GM12878 (cell line): ENCODE measurements around the gene COX15. TPM values are rescaled to one million over a fixed set of nuclear protein-coding genes. Genes with fewer than 3 reads are reported as not detected.
"Not testable (repeated sequence)": the region's sequence is repeated elsewhere in the genome, so short reads cannot be mapped to it uniquely, and the experiment has no call there.

Experiments
- ATAC-seq: fragments of 200-7000 bp; cut with Tn5 transposase; 3 replicates; pipeline ENCODE4 v1.9.1; 2020; ENCODE audit warnings: mild to moderate bottlenecking, moderate library complexity
- BruUV-seq: library from RNA; stranded (reverse); fragments of 400-500 nt; replicated peaks from 2 replicates; lab custom pipeline; 2021; lab: Mats Ljungman, UMichigan
- CTCF ChIA-PET: fragments of 300-600 bp; sonication (Branson Sonifier 250); formaldehyde crosslinking; extraction: SDS; loops from one replicate; lab custom pipeline; 2021; ENCODE audit warnings: inconsistent platforms; lab: Yijun Ruan, JAX
- POLR2A ChIA-PET: fragments of 350-600 bp; formaldehyde crosslinking; extraction: SDS; loops from one replicate; lab custom pipeline; 2021; ENCODE audit warnings: inconsistent platforms; lab: Charles Lee
- RAD21 ChIA-PET: fragments of 300-600 bp; sonication (Branson Sonifier 250); formaldehyde crosslinking; loops from one replicate; lab custom pipeline; 2023; ENCODE audit warnings: antibody characterized with exemption; ENCODE audit not compliant: unreplicated experiment; lab: Charles Lee
- SMC1A ChIA-PET: fragments of 300-600 bp; sonication (Branson Sonifier 250); formaldehyde crosslinking; loops from one replicate; lab custom pipeline; 2023; ENCODE audit not compliant: unreplicated experiment, uncharacterized antibody; lab: Charles Lee
- DNase-seq: peaks from one replicate; pipeline ENCODE4 v3.0.0-alpha.2; 2011; ENCODE audit warnings: low read depth, low spot score
- FAIRE-seq: peaks from 3 replicates; lab custom pipeline; 2011; peaks lifted over from hg19 to GRCh38; lab: Jason Lieb, UNC
- H2AFZ ChIP-seq: 2 replicates; pipeline ENCODE4 v1.6.0; 2011; ENCODE audit warnings: low read depth, low read length, control low read depth; ENCODE audit not compliant: control insufficient read depth
- H3K27ac ChIP-seq: 2 replicates; pipeline ENCODE4 v1.5.1; 2011; ENCODE audit warnings: control low read depth; ENCODE audit not compliant: control insufficient read depth, insufficient read depth
- H3K27me3 ChIP-seq, 2 experiments: replicated peaks in 1 of 2; 2 replicates each; pipeline versions ENCODE4 v1.6.0 to v1.6.1; 2011; ENCODE audit warnings: low read length in 1 of 2; ENCODE audit not compliant: control insufficient read depth in 2 of 2, insufficient read depth in 2 of 2
- H3K36me3 ChIP-seq, 2 experiments: 2 replicates each; pipeline ENCODE4 v1.5.1; 2011; ENCODE audit warnings: low read length in 1 of 2; ENCODE audit not compliant: control insufficient read depth in 2 of 2, insufficient read depth in 2 of 2
- H3K4me1 ChIP-seq: 2 replicates; pipeline ENCODE4 v1.6.1; 2011; ENCODE audit warnings: mild to moderate bottlenecking, low read length, moderate library complexity, mixed read lengths; ENCODE audit not compliant: control insufficient read depth, insufficient read depth
- H3K4me2 ChIP-seq: 2 replicates; pipeline ENCODE4 v1.6.0; 2011; ENCODE audit warnings: control low read depth; ENCODE audit not compliant: control insufficient read depth, insufficient read depth
- H3K4me3 ChIP-seq: fragments of 200-600 bp; sonication (generic); 2 replicates; pipeline ENCODE4 v1.5.1; 2016
- H3K79me2 ChIP-seq: 2 replicates; pipeline ENCODE4 v1.6.0; 2011; ENCODE audit warnings: low read length; ENCODE audit not compliant: control insufficient read depth, insufficient read depth
- H3K9ac ChIP-seq: 2 replicates; pipeline ENCODE4 v1.8.0; 2011; ENCODE audit warnings: low read length, control low read depth, mixed read lengths; ENCODE audit not compliant: control insufficient read depth, insufficient read depth
- H3K9me3 ChIP-seq: replicated peaks from 3 replicates; pipeline ENCODE4 v1.5.1; 2011; ENCODE audit warnings: mild to moderate bottlenecking, low read length; ENCODE audit not compliant: control insufficient read depth, insufficient read depth
- H4K20me1 ChIP-seq: 2 replicates; pipeline ENCODE4 v1.6.0; 2011; ENCODE audit not compliant: control insufficient read depth, insufficient read depth
- CHD2 ChIP-seq: IDR thresholded peaks from 2 replicates; pipeline ENCODE4 v1.6.1; 2011; ENCODE audit warnings: low read depth, low read length, improper control_type of control experiment, borderline replicate concordance
- TBL1XR1 ChIP-seq: IDR thresholded peaks from 2 replicates; pipeline ENCODE4 v1.6.1; 2012; ENCODE audit warnings: low read depth, low read length, improper control_type of control experiment
- WGBS: methylation state at CpG from one replicate; pipeline ENCODE4 v1.1.6; 2016; ENCODE audit warnings: low lambda C conversion rate; ENCODE audit not compliant: insufficient replicate concordance, insufficient coverage; ENCODE audit errors: missing lambda C conversion rate; 5-methylcytosine and 5-hydroxymethylcytosine counted together
- in situ Hi-C: fragments of 300-500 bp; cut with MboI; formaldehyde crosslinking; loops from 9 replicates; pipeline ENCODE4 v1.14.3; 2018; ENCODE audit warnings: mixed read lengths
- intact Hi-C: fragments of 100-400 bp; cut with micrococcal nuclease; formaldehyde crosslinking; loops from one replicate; pipeline ENCODE4 v1.14.2; 2022; ENCODE audit not compliant: unreplicated experiment
- polyA plus RNA-seq, 11 experiments: library from polyadenylated mRNA; depleted of rRNA in 4 of 11; unstranded in 6 of 11; stranded (reverse) in 5 of 11; fragments of >200 nt; fragmentation: Nextera tagmentation in 4 of 11; fragmentation: Illumina TruSeq in 1 of 11; extraction: Ambion mirVana in 4 of 11; extraction: Trizol in 1 of 11; gene quantifications; 1 replicate in 1 of 11; 2 replicates in 10 of 11; pipeline versions ENCODE4 v1.2.1 to v1.2.3, GENCODE V29; 2011 to 2016; ENCODE audit warnings: inconsistent platforms in 2 of 11, missing spikeins in 2 of 11, low read depth in 1 of 11
- total RNA-seq, 4 experiments: library from RNA; depleted of rRNA in 3 of 4; stranded (reverse); fragments of >200 nt in 3 of 4; fragmentation: Illumina TruSeq in 1 of 4; extraction: Trizol in 1 of 4; gene quantifications; 2 replicates each; pipeline versions ENCODE4 v1.2.1 to v1.2.3, GENCODE V29; 2013 to 2021
- TF ChIP-seq, protein P1 (sequence below): IDR thresholded peaks from 2 replicates; pipeline ENCODE4 v1.6.1; 2012; ENCODE audit warnings: improper control_type of control experiment, low read depth, low read length; ENCODE audit not compliant: insufficient replicate concordance
- TF ChIP-seq, protein P2 (sequence below): fragments of 450-650 bp; formaldehyde crosslinking; IDR thresholded peaks from 2 replicates; pipeline ENCODE4 v1.4.0; 2020; ENCODE audit warnings: mild to moderate bottlenecking, moderate library complexity

The COX15 gene
- total and polyA plus RNA-seq, 10 of the 15 experiments (the other 5 are each of a cell fraction or from before 2014, with no cell fraction given), result 30.2 to 50.7 (median 38.3) TPM

DNA sequence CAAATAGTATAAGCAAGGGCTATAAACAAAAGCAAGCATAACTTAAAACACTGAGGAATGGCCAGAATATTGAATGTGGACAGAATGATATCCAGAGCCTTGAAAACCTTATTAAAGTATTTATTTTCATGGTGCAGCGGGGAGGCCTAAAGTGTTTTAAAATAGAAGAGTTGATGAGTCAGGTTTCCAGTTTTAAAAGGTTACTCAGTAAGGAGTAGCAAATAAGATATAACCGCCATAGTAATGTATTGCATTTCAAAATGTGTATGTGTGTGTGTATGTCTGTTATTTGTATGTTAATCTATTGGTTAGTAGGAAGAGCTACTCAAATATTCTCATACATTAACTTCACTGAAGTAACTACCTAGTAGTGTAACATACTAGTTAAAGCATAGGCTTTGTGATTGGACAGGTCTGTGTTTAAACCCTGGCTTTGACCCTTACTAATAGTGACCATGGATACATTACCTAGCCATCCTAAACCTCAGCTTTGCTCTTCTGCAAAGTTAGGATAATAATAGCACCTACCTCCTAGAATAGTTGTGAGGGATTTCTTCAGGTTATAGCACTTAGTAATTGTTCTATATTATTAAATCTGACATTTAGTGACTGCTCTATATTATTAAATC is 17.0 kb upstream of the COX15 start (continued):
- TF ChIP-seq, protein P1, sequence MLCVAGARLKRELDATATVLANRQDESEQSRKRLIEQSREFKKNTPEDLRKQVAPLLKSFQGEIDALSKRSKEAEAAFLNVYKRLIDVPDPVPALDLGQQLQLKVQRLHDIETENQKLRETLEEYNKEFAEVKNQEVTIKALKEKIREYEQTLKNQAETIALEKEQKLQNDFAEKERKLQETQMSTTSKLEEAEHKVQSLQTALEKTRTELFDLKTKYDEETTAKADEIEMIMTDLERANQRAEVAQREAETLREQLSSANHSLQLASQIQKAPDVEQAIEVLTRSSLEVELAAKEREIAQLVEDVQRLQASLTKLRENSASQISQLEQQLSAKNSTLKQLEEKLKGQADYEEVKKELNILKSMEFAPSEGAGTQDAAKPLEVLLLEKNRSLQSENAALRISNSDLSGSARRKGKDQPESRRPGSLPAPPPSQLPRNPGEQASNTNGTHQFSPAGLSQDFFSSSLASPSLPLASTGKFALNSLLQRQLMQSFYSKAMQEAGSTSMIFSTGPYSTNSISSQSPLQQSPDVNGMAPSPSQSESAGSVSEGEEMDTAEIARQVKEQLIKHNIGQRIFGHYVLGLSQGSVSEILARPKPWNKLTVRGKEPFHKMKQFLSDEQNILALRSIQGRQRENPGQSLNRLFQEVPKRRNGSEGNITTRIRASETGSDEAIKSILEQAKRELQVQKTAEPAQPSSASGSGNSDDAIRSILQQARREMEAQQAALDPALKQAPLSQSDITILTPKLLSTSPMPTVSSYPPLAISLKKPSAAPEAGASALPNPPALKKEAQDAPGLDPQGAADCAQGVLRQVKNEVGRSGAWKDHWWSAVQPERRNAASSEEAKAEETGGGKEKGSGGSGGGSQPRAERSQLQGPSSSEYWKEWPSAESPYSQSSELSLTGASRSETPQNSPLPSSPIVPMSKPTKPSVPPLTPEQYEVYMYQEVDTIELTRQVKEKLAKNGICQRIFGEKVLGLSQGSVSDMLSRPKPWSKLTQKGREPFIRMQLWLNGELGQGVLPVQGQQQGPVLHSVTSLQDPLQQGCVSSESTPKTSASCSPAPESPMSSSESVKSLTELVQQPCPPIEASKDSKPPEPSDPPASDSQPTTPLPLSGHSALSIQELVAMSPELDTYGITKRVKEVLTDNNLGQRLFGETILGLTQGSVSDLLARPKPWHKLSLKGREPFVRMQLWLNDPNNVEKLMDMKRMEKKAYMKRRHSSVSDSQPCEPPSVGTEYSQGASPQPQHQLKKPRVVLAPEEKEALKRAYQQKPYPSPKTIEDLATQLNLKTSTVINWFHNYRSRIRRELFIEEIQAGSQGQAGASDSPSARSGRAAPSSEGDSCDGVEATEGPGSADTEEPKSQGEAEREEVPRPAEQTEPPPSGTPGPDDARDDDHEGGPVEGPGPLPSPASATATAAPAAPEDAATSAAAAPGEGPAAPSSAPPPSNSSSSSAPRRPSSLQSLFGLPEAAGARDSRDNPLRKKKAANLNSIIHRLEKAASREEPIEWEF, result no peak
- TF ChIP-seq CHD2 (no peak), TBL1XR1 (no peak)
- TF ChIP-seq, protein P2, sequence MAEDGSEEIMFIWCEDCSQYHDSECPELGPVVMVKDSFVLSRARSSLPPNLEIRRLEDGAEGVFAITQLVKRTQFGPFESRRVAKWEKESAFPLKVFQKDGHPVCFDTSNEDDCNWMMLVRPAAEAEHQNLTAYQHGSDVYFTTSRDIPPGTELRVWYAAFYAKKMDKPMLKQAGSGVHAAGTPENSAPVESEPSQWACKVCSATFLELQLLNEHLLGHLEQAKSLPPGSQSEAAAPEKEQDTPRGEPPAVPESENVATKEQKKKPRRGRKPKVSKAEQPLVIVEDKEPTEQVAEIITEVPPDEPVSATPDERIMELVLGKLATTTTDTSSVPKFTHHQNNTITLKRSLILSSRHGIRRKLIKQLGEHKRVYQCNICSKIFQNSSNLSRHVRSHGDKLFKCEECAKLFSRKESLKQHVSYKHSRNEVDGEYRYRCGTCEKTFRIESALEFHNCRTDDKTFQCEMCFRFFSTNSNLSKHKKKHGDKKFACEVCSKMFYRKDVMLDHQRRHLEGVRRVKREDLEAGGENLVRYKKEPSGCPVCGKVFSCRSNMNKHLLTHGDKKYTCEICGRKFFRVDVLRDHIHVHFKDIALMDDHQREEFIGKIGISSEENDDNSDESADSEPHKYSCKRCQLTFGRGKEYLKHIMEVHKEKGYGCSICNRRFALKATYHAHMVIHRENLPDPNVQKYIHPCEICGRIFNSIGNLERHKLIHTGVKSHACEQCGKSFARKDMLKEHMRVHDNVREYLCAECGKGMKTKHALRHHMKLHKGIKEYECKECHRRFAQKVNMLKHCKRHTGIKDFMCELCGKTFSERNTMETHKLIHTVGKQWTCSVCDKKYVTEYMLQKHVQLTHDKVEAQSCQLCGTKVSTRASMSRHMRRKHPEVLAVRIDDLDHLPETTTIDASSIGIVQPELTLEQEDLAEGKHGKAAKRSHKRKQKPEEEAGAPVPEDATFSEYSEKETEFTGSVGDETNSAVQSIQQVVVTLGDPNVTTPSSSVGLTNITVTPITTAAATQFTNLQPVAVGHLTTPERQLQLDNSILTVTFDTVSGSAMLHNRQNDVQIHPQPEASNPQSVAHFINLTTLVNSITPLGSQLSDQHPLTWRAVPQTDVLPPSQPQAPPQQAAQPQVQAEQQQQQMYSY (CRISPR knock-in tag), result no peak

DNA sequence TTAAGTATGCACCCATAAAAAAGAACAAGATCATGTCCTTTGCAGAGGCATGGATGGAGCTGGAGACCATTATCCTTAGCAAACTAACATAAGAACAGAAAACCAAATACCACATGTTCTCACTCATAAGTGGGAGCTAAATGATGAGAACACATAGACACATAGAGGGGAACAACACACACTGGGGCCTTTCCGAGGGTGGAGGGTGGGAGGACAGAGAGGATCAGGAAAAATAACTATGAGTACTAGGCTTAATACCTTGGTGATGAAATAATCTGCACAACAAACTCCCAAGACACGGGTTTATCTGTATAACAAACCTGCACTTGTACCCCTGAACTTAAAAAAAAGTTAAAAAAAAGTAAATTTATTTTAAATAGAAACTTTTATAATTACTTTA is 14.2 kb upstream of the COX15 start:
- H3K79me2 ChIP-seq, ATAC-seq, H3K27ac ChIP-seq, H2AFZ ChIP-seq, DNase-seq, intact Hi-C loops, H3K27me3 ChIP-seq, SMC1A ChIA-PET, H3K9ac ChIP-seq, BruUV-seq, H3K9me3 ChIP-seq, CTCF ChIA-PET, in situ Hi-C loops, POLR2A ChIA-PET, RAD21 ChIA-PET, H3K4me2 ChIP-seq, H3K4me3 ChIP-seq, H3K4me1 ChIP-seq, FAIRE-seq, H4K20me1 ChIP-seq: not testable (repeated sequence)
- 96% methylated on average over 2 of the region's 2 CpGs for WGBS
- H3K36me3 ChIP-seq, result peaks cover 4 to 39% of the 10 kb centered on the region in 2 experiments
